G401.6 (cell line): Measurements from ENCODE around the gene HIPK2.
"Not testable (repeated sequence)": the region's sequence is repeated elsewhere in the genome, so short reads cannot be mapped to it uniquely, and the experiment has no call there.

Experiments used
- FAIRE-seq: peaks from 2 replicates; lab custom pipeline; 2012; peaks lifted over from hg19 to GRCh38; lab: Jason Lieb, UNC

Gene HIPK2

DNA sequence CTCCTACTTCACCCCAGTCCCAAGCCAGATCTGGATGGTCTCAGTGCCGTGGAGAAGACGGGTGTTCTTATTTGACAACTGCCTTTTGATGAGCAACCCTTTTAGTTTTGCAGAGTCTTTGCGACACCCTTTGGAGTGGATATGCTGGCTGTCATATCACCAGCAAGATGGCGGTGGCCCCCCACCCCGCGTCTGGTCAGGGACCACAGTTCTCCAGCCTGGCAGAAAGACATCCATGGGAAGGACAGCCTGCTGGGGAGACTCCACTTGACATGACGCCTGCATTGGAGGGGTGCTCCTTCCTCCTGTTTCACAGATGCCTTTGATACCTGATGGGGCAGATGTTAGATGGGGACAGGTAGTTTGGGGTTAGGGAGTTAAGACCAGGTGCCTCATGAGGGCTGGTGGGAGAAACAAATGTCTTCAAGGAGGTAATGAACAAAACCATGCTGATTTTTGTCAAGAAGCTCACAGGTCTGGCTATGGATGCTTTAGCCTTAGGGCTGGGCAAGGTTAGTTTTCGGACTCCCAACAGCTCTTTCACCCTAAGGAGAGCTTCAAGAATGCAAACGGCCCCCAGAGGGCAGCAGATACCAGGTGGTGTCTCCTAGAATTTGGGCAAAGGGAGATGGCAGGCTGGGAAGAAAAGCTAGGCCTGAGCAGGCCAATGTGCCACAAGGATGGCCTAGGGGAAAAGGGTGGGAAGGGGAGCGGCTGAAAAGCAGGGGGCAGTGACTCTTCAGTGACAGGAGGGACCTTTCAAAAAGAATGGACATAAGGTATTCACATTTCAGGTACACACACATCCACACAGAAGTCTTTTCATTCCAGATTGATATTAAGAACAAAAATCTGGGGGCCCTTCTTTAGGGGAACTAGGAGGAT, 159.1 kb downstream of the HIPK2 start:
- FAIRE-seq, result no peak

DNA sequence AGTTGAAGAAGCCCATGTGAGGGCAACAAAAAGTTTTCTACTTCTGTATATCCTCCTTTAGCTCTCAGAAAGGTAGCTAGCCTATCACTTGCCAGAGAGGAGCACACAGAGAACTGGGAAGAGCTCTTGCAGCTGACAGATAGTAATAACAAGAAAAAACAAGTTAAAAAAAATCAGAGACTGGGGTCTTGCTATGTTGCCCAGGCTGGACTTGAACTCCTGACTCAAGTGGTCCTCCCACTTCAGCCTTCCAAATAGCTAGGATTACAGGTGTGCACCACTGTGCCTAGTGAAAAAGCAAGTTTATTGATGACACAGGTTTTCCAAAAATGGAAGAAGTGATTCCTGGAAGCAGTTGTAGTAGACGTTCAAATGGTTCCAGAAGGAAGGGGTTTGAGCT, 160.7 kb downstream of the HIPK2 start:
- FAIRE-seq, result no peak

DNA sequence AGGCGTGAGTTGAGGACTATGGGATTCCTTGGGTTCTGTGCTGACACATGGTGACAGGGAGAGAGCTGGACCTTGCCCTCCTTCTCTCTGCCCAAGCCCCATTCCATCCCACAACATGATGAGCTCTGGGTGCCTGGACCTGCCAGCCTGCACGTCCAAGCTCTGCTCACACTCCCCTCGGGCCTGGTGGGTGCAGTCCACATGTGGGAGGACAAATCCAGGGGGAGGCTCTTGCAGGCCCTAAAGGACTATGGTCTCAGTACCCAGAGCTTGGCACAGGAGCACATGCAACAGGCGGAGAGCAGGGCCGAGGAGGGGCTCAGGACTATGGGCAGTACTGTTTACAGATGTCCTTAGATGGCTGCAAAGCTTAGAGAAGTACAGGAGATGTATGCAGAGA, 162.9 kb downstream of the HIPK2 start:
- no peak for FAIRE-seq

DNA sequence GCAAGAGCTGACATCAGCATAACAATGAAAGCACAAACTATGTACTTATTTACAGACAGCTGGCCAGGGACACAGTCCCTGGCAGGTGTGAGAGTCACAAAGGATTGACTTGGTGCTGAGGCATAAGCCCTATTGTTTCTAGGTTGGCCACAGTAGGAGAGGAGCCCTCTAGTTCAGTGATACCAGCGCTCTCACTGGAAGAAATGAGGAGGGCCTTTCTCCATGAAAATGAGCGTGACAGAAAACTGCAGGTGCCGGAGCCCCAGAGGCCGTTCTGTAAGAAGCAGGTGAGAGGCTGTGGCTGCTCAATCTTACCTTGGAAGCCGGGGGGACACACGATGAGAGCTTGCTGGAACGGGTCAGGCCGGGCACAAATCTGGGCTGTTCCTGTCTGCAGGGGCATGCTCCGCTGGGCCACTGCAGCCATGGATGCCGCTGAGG, 163.8 kb downstream of the HIPK2 start:
- FAIRE-seq, result no peak

DNA sequence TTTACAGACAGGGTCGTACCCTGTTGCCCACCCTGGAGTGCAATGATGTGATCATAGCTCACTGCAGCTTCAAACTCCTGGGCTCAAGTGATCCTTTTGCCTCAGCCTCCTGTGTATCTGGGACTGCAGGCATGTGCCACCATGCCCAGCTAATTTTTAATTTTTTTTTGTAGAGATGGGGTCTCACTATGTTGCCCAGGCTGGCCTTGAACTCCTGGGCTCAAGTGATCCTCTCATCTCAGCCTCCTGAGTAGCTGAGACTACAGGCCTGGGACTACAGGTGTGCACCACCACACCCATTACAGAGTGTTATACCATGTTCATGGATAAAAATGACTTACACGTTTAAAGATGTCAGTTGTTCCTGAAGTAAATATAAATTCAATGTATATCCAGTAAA, 166.2 kb downstream of the HIPK2 start:
- FAIRE-seq, result not testable (repeated sequence)

DNA sequence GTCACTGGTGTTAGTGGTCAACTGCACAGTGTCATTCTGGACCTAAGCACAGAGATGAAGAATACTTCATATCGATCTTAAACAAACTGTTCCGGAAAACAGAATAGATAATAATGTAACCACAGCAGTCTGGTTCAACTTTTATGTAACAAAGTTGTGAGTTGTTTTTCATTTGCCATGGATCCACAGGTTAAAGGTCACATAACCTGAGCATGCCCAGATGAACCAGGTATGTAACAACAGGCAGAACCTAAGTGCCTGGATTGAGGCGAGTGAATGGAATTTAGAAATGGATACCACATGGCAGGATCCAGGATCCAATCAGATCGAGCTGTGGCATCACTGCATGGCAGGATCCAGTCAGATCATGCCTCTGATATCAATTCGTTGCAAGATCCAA, 167.2 kb downstream of the HIPK2 start:
- no peak for FAIRE-seq

DNA sequence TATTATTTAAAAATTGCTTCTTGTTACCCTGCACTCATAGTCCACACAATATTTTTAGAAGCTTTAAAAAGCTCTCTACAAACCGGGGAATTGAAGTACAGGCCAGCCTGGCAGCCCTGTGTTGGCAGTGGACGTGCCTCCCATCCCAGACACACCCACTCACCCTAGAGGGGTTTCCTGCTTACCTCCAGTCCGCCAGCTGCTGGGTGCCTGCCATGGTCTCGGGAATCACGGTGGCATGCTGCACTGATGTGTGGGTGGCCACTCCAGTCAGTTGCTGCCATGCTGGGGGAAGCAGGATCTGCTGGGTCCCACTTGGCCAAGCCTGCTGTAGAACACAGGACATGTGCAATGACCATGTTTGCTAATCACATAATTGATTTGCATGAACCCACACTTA, 173.9 kb downstream of the HIPK2 start:
- FAIRE-seq, result no peak

DNA sequence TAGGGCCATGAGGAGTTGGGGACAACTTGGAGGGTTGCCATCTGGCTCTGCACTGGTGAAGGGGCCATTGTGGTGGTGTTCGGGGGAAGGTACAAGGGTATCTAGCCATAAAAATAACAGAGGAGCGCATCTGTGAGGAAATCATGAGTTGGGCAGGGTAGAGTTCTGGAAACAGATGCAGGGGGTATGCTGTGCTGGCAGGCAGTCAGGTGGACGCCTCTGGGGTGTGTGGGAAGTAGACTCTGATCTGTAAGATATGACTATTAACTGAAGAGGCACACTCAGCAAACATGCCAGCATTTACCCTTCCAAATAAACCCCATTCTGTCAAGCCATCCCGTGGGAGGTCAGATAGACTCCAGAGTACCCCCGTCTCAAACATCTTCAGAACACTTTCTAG, 174.5 kb downstream of the HIPK2 start:
- FAIRE-seq, result no peak

DNA sequence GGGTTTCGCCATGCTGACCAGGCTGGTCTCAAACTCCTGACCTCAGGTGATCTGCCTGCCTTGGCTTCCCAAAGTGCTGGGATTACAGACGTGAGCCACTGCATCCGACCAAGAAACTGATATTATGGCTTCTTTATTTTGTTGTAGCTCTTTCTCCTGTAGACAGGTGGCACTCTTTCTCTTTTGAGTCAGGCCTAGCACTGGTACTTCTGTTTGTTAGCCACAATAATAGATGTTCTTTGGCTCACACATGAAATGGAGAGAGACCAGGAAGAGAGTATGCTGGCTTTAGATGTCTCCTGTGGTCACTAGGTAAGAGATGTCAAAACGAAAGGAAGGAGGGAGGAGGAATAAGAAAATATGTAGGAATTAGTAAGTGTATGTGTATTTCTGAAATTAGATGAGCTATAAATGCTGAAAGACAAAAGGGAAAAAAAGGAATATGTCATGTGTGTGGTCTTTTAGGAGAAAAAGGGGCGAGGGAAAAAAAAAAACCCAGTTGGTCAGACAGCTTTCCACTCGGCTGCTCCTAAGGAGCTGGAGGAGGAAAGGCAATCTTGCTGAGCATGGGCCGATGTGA, 175.6 kb downstream of the HIPK2 start:
- peak; percentile 31 for FAIRE-seq

DNA sequence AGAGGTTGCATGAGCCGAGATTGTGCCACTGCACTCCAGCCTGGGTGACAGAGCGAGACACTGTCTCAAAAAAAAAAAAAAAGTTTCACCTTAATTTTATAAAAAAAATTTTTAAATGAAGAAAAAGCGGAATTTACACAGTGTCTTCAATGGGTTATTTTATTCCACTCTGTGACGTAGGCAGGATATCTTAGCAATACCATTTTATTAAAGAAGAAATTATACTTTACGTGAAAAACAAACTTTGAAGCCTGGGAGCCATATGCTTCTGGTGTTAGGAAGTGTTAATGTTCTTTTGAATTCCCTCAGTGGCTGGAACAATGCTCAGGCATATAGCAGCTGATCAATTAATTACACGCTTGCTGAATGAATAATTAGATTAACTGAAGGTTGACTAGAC, 176.6 kb downstream of the HIPK2 start:
- FAIRE-seq, result no peak

DNA sequence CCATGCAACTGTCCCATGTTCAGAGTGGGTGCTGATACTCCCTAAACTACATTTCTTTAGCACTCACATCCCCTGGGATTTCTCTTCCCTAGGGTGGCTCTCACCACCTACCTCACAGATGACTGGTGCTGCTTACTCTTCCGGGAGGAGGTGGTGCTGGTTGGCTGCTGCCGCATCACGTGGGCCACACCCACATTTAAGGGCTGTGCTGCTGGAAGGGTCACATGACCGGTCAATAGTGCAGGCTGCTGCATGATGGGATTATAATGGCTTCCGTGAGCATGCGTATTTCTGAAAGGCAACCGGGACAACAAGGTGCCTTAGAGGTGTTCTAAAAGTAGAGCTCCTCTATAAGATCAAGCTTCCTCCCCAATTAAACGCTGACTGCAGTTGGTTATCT, 177.5 kb downstream of the HIPK2 start:
- no peak for FAIRE-seq

DNA sequence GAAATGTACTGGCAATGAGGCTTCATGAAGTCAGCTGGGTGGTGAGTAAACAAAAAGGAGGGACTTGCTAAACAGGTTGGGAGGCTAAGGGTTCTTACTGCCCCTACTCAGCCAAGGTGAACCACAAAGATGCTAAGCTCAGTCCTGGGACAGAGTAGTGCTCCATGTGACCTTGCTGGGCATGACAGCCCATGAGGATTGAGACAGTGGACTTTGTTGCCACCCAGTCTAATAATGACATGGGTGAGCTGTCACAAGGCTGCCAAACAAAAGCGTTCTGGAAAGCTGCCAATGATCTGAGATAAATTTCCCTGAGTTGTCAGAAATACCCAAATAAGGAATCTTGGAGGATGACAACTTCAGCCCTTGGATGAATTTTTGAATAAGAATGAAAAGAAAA, 179.2 kb downstream of the HIPK2 start:
- no peak for FAIRE-seq

DNA sequence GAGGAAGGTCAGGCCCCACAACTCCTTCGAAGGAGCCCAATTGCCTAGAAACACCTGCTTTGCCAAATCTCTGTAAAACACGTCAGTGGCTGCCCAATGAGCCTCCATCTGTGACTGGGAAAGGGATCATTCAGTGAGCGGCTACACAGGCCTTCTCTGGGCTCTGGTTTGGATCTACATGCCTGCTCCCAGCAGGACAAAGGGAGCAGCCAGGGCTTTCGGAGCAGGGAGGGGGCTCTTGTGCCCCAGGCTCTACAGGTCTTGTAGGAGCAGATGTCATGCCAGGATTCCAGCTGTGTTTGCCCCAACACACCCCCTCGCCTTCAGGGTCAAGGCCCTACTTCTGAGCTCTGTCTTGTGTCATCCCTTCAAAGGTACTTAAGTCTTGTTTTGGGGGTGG, 180.8 kb downstream of the HIPK2 start:
- no peak for FAIRE-seq

DNA sequence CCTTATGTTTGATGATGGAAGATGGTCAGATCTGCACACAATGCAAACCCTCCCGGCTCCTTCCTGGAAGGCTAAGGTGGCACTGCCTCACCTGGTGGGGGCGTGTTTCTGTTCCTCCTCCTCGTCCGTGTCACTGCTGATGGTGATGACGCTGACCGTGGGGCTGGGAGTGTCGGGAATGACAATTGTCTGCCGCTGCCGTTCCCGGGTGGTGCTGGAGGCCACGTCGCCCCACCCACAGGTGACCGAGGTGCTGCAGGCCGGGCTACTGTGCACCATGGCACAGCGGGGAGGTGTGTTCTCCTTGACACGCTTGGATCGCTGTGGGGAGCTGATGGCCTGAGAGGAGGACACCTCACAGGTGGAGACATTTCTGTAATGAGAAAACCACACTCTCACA, 181.2 kb downstream of the HIPK2 start:
- FAIRE-seq, result no peak

DNA sequence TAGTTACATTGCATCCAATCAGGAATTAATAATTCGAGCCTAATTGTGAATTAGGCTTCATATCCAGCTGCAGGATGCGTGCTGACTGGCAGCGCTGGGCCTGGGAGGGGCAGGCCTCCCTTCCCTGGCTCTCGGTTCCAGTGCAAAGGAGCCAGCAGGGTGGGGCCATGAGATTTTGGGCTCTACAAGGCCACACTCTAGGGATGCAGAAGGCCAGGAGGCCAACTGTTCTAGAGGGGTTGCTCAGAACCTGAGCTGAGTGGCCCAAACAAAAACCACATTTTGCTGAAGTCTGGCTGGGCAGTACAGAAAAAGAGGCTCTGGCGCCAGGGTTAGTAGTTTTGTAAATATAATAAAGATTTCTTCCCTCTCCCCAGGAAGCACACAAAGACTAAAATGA, 182.0 kb downstream of the HIPK2 start:
- no peak for FAIRE-seq

DNA sequence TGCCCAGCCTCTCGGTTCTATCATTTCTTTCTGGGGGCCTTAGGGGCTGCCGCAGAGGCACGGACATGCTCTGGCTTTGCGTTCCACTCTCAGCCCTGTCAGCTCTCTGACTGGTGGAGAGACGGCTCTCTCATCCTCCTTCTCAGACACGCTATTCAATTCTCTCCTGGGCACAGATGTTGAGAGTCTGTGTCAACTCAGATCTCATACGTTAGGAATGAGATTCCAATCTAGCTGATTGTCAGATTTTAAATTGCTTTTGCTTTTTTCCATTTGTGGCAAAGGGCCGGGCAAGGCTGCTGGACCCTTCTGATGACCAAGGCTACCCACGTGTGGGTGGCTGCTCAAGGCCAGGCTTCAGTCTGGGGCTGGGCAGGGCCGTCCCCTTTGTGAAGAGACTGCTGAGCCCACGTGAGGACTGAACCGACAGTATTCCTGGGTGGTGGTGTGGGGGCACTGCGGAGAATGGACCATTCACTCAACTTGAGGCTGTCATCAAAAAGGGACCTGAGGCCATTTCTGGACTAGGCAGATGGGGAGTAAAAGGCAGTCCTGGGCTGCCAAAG, 182.8 kb downstream of the HIPK2 start:
- no peak for FAIRE-seq

DNA sequence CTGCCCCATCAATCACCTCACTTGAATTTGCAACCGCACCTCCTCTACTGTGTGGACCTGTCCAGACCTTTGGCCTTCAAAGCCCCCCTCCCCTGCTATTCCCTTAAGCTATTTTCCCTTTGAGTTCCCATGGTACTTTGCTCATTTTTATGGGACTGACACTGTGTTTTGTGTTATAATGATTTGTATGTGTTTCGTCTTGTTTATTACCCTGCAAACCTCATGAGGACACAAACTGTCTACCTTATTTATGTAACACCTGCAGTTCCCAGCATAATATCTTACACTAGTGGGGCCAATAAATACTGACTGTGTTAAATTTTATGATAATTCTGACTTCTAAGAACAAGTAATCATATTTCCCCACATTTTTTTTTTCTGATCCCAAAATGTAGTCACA, 183.7 kb downstream of the HIPK2 start:
- no peak for FAIRE-seq

DNA sequence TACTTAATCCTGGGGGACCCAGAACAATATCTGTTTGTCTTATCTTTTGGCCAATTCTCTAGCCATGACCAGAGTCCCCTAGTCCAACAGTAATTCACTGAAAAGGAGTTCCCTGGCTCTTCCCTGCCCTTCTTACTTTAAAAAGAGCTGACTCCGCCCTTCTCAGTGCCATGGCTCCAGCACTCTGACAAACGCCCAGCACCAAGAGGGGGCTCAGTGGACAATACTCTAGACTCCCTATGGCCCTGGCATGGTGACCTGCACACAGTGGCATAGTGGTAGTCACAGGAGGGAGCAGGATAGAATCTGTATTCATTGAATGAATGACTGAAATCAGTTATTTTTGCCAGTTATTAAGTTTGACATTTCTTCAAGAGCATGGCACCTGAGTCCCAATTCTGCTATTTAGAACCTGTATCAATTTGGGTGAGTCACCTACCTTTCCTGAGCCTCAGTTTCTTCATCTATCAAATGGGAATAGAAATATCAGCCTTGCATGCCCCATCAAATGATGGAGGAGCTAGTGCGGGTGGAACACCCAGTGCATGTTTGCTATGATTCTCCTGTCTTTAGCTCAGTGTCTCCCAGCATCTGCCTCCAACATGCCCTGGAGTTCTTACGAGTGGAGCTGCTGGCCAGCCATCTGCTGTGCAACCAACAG, 184.9 kb downstream of the HIPK2 start:
- no peak for FAIRE-seq

DNA sequence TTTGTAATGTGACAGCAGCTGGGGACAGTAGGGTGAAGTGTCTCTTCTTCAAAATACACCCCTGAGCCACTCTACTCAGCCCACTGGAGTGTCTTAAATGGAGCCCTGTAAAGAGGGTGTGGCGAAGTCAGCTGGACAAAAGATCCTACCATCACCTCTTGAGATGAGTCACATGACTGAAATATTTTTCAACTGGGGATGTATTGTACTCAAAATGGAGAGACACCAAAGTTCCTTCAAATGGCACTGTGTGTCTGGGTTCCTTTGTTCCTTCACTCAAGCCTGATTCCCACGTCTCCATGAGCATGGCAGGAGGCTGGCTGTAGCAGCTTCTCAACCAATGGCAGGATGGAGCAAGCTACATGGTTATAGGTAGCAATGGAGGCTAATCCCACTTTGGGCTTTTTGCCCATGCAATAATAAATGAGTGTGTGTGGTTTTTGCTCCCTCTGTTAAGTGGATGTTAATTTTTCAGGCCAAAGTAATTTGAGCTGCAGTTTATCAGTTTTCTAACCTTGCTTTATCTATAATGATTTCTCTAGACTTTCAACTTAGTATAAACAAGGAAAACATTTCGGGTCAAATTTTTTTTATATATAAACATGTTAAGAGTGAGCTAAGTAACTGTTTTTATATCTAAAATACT, 186.1 kb downstream of the HIPK2 start:
- FAIRE-seq, result no peak

DNA sequence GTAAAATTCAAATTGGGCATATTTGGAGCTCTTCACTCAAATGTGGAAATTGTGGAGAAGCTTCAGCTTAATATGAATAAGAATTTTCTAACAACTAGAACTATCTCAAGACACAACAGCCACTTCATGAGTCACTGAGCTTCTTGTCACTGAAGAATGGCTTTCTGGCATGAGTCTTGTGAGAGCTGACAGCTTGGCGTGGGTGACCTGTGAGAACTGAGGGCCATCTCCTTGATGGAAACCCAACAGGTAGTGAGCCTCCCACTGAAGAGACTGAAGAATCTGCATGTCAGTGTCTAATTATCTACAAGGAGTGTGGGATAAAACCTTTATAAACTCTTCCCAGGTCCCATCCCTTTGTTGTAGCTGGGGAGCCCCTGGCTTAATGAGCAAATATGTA, 188.3 kb downstream of the HIPK2 start:
- FAIRE-seq, result no peak

DNA sequence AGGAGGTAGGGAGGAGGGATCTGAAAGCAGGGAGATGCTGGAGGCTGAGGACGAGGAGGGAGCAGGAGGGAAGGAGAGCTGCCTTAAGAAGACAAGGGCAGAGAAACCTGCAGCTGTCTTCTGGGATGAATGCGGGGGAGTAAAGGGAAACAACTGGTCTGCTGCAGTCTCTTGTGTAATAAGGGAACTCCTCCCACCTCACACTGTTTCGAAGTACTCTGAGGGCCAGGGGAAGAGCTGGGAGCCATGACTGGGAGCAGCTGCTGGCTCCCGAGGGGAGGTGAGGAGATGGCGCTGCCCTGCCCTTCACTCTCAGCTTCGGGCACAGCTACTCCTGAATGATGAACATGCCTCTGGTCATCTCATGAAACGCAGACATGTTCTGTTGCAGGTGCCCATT, 189.2 kb downstream of the HIPK2 start:
- FAIRE-seq, result no peak

DNA sequence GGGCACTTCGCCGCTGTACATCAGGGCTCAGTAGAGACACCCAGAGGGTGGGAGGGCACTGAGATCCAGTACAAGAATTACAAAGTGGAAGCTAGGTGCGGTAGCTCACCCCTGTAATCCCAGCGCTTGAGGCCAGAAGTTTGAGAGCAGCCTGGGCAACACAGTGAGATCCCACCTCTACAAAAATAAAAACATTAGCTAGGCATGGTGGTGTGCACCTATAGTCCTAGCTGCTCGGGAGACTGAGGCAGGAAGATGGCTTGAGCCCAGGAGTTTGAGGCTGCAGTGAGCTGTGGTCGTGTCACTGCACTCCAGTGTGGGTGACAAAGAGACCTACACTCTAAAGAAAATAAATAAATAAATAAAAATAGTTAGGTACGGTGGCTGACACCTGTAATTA, 190.3 kb downstream of the HIPK2 start:
- no peak for FAIRE-seq

DNA sequence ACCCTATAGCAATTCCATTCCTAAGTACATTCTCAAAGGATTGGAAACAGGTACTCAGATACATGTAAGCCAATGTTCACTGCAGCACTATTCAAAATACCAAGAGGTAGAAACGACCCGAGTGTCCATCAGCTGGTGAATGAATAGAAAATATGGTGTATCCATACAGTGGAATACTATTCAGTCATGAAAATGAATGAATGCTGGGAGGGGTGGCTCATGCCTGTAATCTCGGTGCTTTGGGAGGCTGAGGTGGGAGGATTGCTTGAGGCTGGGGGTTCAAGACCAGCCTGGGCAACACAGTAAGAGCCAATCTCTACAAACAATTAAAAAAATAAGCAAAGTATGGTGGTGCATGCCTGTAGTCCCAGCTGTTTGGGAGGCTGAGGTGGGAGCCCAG, 191.5 kb downstream of the HIPK2 start:
- FAIRE-seq, result no peak
